ENCODE data around the gene PLPPR2. TPM values are rescaled to one million over a fixed set of nuclear protein-coding genes. Genes with fewer than 3 reads are reported as not detected.
A peak's percentile ranks its signal among the peaks of the same experiment; 100 is the strongest.
"Not testable (repeated sequence)": the region's sequence is repeated elsewhere in the genome, so short reads cannot be mapped to it uniquely, and the experiment has no call there.

The PLPPR2 gene
- total and polyA plus RNA-seq, 10 donors: 4.2 to 41.0 (median 22.7) TPM

DNA sequence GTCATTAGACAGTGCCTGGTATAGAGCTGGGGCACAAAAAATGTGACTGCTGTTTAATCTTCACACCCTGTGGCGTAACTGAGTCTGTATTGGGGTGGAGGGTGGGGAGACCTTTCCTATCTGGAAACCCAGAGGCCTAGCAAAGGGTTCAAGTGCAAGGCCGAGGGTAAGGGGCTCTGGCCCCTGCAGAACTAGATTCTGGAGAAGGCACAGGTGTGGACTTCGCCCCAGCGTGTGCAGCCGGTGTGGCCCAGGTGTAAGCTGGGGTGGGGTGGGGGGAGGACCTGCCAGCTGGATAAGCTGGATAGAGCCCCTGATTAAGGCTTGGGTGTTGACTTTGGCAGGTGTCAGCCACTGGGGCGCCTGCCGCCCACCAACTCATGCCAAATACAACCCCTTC lies 17.1 kb upstream of the PLPPR2 start:
- no peaks in the 10 kb centered on the region for H3K27me3 ChIP-seq (replicated peaks in 1 of 7)
- WGBS, 5 donors: 81 to 93% (median 86%) methylated on average over 7 of the region's 7 CpGs
- H3K4me3 ChIP-seq: peak overlapping the region in 5 of 8 donors; percentile 17 to 86 (median 79)
- H3K36me3 ChIP-seq: peaks cover 0 to 60% (median 35%) of the 10 kb centered on the region in 6 donors
- peaks cover 0 to 6% (median 0%) of the 10 kb centered on the region in 8 donors for H3K9me3 ChIP-seq
- intact Hi-C loops (cut with DNase I; ENCODE audit: low total_unique reads): no loop called here
- no peak for DNase-seq
- H3K4me1 ChIP-seq: peaks cover 11 to 60% (median 35%) of the 10 kb centered on the region in 6 donors
- peak overlapping the region; percentile 53 to 96 (median 82) for H3K27ac ChIP-seq
- TF ChIP-seq POLR2AphosphoS5 (IDR thresholded peaks at IDR 0.05): no peak

- DNase-seq: no peak
- Histone ChIP-seq H3K4me1 (peaks cover 11 to 65% (median 39%) of the 10 kb centered on the region in 6 donors), H3K9me3 (peaks cover 0 to 6% (median 0%) of the 10 kb centered on the region in 8 donors), H3K27ac (peak overlapping the region; percentile 53 to 96 (median 82)), H3K36me3 (peaks cover 0 to 59% (median 29%) of the 10 kb centered on the region in 6 donors), H3K27me3 (replicated peaks in 1 of 7) (no peaks in the 10 kb centered on the region), H3K4me3 (peak overlapping the region; percentile 57 to 86 (median 72))
- 25 to 55% (median 28%) methylated on average over 13 to 21 of the region's 21 CpGs for WGBS, 5 donors
- intact Hi-C loops (cut with DNase I; ENCODE audit: low total_unique reads): no loop called here
- TF ChIP-seq CTCF (IDR thresholded peaks at IDR 0.05 in 8 of 11, conservative IDR thresholded peaks at IDR 0.05 in 3 of 11): no peak
- TF ChIP-seq POLR2AphosphoS5 (IDR thresholded peaks at IDR 0.05): no peak
- TF ChIP-seq POLR2A (IDR thresholded peaks at IDR 0.05): no peak
Measured at GRCh38 chr19:11338569-11339253, 16.5 kb upstream of the PLPPR2 start.

GRCh38 chr19:11339254-11340098 lies 15.8 kb upstream of the PLPPR2 start, which contains the start of gene RAB3D:
Gene RAB3D, minus strand, starts transcription at chr19:11339657. Its CDS starts 2,258 bp downstream, at chr19:11337399.
- H3K36me3 ChIP-seq: peaks cover 0 to 51% (median 21%) of the 10 kb centered on the region in 6 donors
- 5 to 26% (median 7%) methylated on average over 11 to 53 of the region's 53 CpGs for WGBS, 5 donors
- DNase-seq: peak; percentile 98
- H3K27me3 ChIP-seq (replicated peaks in 1 of 7): no peaks in the 10 kb centered on the region
- peaks cover 0 to 6% (median 0%) of the 10 kb centered on the region in 8 donors for H3K9me3 ChIP-seq
- H3K4me3 ChIP-seq: peak within 1 kb of the TSS; percentile 57 to 86 (median 72)
- H3K4me1 ChIP-seq: peaks cover 18 to 73% (median 47%) of the 10 kb centered on the region in 6 donors
- peak within 1 kb of the TSS; percentile 53 to 96 (median 82) for H3K27ac ChIP-seq
- TF ChIP-seq POLR2AphosphoS5 (IDR thresholded peaks at IDR 0.05) (peak; percentile 90 to 94 (median 92)), CTCF (IDR thresholded peaks at IDR 0.05 in 8 of 11, conservative IDR thresholded peaks at IDR 0.05 in 3 of 11) (peak in 1 of 11 experiments; percentile 21), POLR2A (IDR thresholded peaks at IDR 0.05) (peak in 2 of 3 donors; percentile 31 to 41)
- intact Hi-C loops (cut with DNase I; ENCODE audit: low total_unique reads): no loop called here

GRCh38 chr19:11340099-11340467 lies 15.1 kb upstream of the PLPPR2 start:
- H3K27me3 ChIP-seq (replicated peaks in 1 of 7); H3K9me3 ChIP-seq; DNase-seq; intact Hi-C loops (cut with DNase I; ENCODE audit: low total_unique reads): not testable (repeated sequence)
- Histone ChIP-seq H3K4me3 (peak overlapping the region in 6 of 8 donors; percentile 57 to 86 (median 76)), H3K27ac (peak overlapping the region in 7 of 8 donors; percentile 67 to 96 (median 84)), H3K4me1 (peaks cover 24 to 79% (median 53%) of the 10 kb centered on the region in 6 donors), H3K36me3 (peaks cover 0 to 45% (median 15%) of the 10 kb centered on the region in 6 donors)
- WGBS, 5 donors: 86 to 88% (median 87%) methylated on average over 8 of the region's 8 CpGs
